ENCODE results near the gene LYPD8.

DNA sequence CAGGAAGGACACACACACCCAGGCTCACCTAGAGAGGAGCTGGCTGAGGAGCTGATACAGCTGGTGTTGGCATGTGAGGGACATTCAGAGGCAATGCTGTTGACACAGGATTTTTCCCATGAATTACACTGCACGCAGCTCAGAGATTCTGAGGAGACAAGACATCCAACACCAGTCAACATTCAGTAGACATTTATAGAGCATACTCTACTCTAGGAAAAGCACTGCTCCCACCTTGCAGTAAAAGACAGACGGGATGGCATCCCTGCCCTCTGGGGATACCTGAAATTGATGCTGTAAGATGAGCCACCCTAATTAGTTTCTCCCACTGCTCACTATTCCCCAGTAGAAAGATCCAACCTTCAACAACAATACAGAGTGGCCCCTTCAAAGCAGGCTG is 5.1 kb downstream of the LYPD8 start:
- TF ChIP-seq CTCF (IDR thresholded peaks at IDR 0.05; ENCODE audit: insufficient read depth, low read length, poor library complexity, severe bottlenecking) (no peak), EZH2phosphoT487 (conservative IDR thresholded peaks at IDR 0.05; ENCODE audit: low read length) (no peak)
